DMS114 treated with DMSO at 0.1 percent for 48 hours (cell line): Measurements from ENCODE around the gene ASIC2.

ENCODE experiments used
- DNase-seq: peaks from one replicate; lab custom pipeline; 2025; ENCODE audit not compliant: unreplicated experiment; lab: John Stamatoyannopoulos, UW

ASIC2 gene

DNA sequence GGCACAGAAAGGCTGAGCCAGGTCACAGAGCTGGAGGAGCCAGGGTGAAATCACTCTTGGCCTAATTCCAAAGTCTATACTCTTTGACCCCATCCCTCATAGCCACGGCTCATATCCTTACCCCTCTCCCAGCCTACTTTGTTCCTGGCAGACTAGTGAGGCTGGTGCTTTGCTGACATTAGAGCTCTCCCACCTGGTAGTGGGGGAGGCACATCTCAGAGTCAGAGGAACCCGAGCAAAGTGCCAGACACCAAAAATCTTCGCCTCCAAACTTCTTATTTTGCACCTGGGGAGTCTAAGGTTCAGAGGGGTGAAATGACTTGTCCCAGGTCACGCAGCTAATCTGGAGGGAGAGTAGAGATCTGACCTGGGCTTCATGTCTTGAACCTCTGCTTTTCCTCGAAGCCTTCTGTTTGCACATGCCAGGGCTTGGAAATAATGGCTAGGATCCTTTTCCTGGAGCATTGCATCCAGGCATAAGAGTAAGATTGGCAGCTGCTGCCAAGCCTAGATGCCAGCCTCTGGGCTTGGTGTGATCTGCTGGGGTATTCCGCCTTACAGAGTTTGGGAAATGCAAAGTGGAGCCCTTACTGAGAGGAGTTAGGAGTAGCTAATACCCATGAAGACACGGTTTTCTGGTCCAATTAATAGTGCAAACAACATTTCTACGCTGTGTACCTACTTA lies 174.6 kb downstream of the ASIC2 start:
- no peak for DNase-seq

DNA sequence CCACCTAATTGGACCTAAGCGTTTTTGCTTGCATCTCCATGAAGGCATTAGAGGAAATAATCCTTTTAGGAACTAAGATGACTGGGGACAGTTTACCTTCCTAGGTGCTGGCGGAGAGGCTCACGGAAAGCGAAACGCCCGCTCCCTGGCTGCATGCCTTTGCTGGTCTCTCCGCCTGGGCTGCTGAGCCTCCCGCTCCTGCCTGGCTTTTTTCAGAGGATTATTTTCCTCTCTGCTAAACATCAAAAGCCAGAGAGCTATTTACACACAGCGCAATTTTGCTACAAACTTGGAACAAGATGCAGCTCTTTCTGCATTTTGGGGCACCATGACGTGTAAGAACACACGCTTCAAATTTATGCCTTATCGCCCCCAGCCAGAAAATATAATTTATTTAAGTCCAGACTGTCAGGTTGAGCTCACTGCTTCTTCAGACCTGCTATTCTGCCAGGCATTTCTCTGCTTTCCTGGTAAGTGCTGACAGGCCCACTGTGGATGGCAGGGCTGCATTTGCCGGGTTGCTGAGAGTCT lies 177.0 kb downstream of the ASIC2 start:
- no peak for DNase-seq

DNA sequence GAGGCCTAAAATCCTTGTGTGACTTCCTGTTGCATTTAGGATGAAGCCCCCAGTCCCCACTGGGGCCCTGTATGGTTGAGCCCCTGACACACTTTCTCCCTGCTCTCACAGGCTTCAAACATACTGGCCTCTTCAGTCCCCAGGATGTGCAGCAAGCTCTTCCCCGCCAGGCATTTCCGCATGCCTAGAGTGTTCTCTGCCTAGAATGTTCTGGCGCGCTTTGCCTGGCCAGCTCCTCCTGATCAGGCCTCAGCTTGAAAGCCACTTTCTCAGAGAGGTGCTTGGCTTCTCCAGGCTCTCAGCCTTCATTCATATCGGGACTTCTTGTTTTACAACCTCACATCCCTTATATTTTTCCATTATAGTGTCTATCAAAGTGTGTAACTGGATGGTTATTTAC lies 177.7 kb downstream of the ASIC2 start:
- no peak for DNase-seq

DNA sequence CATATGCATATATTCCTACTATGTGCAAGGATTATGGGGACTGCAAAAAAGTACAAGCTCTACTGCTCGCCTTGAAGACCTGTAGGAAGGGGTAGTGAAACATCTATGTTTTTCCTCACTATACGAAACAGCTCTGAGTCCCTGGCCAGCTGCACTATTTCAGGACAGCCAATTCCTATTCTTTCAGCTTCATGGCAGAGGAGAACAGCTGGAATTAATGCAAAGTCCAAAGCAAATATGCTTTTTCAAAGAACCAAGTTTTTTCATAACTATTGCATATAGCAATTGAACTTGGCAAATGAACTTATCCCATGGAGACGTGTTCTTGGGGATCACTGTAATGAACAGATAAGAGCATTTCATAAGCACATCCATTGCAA lies 179.1 kb downstream of the ASIC2 start:
- DNase-seq, result no peak

DNA sequence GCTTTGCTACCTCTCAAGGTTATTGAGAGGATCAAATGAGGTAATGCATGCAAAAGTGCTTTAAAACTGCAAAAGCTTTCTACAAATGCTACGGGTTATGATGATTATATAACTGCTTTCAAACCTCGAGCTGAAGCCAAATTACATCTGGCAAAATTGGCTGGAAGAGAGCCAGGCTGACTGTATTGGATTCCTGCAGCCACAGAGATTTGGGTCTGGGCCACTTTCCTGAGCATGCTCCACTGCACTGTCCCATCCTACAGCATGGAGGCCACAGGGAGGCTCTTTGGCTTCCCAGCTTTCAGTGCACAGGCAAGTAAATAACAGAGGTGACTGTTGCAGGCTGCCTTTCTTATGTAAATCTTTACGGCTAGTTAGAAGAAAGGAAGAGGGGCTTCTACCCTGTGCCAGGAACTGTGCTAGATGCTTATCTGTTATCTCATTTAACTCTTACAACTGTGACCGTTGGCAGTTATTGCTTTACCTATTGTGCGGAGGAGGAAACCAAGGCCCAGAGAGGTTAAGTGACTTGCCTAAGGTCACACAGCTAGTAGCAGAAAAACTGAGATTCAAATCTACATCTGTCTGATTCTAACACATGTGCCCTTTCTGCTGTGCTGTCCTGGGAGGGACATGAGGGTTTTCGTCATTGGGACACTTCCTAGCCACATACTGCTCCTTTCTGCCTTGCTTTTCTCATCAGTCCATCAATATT lies 179.7 kb downstream of the ASIC2 start:
- DNase-seq, result no peak

DNA sequence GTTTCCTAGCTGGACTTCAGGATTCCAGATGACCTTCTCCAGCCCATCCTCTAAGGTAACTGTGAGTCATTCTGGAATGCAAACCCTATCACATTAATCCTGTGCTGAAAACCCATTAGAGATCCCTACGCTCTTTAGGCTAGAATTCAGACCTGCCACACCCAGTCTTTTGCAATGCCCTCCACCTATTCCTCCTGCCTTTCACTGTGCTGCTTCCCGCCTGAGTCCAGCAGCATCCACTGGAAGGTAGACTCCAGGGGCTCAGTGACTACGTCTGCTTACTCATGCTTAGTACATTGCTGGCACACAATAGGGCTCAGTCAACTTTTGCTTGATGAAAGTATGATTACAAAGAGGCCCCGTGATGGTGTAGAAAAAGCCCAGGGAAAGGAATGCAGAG lies 180.3 kb downstream of the ASIC2 start:
- DNase-seq, result no peak

DNA sequence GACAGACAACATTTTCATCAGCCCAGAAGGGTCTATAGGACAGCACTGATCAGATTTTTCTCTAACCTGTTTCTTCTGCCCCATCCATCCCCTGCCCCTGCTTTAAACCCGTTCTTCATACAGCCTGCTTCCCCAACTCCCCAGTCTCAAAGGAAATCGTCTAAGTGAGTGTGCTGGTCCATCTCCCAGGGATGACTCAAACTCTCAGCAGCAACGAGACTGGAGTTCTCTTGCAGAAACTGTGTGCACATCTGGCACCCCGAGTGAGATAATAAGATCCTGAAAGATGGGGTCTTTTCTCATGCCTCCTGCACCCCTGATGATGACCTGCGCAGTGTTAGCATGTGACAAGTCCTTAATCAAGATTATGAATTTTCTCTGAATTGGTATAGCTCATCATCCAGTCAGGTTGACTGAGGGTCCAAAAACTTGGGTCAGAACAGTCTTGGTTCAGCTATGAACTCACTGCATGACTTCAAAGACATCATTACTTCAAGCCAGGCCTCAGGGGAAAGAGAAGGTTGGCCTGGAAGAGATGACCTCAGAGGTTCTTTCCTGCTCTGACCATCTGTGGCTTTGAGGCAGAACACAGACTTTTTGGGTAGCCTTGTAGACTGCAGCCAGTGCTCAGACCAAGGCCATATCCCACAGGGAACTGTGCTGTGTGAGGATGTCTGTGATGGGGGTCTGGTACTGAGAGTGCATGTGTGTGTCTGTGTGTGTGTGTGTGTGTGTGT lies 183.6 kb downstream of the ASIC2 start:
- DNase-seq, result no peak

DNA sequence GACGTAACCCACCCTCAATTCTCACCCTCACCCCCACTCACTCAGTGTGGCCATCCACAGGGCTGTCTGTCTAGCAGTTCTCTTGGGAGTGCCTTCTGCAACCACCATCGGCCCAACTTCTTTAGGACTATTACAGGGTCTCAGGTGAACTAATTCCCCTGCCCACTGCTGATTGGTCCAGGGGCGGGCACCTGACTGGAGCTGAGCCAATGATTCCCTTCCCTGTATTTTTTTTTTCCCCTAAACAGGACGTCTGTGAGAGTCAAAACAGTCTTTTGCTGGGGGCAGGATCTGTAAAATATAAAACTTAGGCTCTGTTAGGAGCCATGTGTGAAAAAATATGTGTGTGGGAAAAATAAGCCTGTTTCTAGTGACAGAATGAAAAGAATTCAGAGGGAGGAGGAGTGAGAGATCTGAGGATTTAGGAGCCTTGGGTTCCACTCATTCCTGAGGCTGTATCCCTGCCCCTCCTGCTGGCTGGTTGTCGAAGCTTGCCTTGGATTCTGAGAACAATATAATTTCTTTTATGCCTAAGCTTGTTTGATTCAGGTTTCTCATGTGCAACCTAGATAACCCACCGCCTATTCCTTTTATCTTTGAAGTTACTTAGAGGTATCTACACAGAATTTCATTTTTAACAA lies 186.4 kb downstream of the ASIC2 start:
- no peak for DNase-seq

DNA sequence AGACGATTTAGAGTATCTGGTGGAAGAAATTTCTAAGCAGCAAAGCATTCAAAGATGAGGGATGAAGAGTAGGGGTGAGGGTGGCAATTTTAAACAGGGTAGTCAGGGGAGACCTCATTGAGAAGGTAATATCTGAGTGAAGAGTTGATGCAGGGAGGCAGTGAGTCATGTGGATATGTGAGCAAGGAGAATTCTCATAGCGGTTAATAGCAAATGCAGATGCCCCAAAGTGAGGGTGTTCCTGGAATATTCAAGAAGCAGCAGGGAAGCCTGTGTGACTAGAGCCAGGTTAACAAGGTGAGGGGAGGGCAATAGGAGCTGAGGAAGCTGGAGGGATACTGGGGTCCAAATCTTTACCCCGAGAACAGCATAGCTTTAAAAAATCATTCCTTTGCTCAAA lies 187.2 kb downstream of the ASIC2 start:
- no peak for DNase-seq

DNA sequence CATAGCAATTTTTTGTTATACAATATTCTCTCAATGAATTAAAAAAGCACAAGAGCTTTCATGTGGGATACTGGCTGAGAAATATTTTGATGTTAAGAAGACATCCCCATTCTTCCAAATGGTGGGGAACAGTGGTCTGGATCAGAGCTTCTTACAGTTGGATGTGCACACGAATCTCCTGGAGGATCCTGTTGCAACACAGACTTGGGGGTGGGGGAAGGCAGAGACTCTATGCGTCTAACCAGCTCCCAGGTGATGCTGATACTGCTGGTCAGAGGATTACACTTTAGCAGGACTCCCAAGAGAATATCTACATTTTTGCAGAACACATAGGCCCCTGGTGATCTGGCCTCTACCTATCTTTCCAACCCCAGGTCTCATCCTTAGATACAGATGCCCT lies 193.2 kb downstream of the ASIC2 start:
- no peak for DNase-seq

DNA sequence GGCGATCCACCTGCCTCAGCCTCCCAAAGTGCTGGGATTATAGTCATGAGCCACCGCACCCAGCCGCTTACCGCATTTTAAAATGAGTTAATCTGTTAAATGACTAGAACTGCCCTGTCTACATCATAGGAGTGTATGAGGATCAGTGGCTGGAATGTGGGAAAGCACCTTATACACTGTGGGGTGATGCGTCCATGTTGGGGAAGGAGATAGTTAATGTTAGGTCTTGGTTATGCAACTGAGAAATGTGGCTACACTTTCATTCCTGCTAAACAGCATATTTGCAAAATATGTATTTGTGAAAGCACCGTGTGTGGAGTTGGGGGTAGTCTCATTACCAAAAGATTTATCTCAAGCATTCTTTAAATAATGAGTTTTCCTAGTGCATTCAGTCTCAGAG lies 193.8 kb downstream of the ASIC2 start:
- DNase-seq, result no peak

DNA sequence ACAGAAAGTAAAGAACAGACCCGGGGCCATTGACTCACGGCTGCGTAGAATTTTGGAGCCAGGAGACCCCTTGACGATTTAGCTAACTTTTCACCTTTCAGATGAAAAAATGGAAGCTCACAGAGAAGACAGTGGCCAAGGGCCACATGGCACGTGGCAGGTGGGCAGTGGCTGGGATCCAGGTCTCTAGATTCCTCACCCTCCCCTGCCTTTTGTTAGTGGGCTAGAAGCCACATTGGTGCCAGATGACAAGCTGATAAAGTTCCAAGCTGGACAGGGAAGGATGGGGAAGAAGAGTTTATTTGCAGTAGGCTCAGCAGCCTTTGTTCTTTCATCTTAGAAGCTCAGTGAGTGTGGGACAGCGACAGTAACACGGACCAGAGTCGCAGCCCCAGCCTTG lies 195.7 kb downstream of the ASIC2 start:
- no peak for DNase-seq

DNA sequence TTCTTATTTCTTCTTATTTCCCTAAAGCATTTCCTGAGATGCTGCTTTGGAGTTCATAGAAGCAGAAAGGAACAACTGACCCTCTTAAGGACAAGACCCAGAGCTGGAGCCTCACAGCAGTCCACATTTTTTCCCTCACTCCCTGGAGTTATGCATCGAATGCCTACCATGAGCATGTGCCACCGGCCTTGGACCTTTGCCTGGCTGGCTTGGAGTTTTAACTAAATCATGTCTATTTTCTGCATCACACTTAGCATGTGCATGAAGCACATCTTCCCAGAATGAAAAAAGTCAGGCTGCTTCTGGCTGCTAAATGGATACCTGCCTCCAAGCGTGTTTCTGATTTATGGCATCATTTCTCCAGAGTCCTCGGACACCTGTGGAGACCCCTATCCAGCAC lies 196.9 kb downstream of the ASIC2 start:
- DNase-seq, result no peak

DNA sequence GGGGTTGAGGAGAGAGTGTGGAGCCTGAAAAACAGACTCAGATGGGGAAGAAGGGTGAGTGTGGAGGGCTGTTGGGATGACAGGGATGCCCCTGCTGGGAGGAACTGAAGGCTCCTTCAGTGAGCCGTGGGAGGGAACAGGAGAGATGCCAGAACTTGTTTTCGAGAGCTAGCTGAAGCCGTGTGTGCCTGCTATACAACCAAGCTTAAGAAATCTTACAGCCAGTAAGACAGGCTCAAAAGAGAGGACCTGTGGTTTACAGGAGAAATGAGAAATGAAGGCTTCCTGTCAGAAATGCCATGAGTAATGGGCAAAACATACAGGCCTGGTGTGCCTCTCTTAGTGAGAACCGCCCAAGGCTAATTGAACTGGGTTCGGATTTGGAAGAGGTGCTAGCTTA lies 201.8 kb downstream of the ASIC2 start:
- no peak for DNase-seq

DNA sequence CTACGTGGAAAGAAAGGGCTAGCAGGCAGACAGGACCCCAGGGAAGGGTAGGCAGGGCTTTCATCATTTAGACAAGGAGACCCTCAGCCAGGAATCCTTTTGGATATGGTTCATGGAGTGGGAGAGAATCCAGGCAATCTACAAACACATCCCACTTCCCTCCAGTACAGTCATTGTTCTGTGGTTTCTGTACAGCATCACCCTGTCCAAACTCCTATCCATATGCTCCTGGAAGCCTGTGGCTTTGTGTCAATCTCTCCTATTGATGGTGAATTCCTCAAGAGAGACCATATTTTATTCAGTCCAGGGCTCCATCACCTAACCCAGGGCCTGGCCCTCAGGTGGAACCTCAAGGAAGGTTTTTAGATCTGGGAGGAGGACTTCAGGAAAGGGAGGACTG lies 202.3 kb downstream of the ASIC2 start:
- DNase-seq, result no peak

DNA sequence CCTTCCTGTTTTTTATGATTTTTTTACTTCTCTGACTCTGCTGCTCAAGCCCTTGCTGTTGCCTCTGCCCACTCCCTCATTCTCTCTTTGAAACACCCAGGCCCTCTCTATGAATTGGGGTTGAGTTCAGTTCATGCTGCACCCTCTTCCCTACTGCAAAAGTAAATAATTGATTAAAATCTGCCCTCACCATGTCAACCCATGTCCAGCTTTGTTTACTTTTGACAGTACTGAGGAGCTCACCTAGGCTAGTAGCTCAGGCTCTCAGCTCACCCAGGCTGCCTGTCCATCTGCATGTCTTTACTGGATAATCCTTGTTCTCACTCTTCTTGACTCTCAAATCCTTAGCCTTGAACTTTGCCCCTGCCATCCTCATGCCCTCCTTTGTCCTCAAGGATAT lies 206.2 kb downstream of the ASIC2 start:
- DNase-seq, result no peak

DNA sequence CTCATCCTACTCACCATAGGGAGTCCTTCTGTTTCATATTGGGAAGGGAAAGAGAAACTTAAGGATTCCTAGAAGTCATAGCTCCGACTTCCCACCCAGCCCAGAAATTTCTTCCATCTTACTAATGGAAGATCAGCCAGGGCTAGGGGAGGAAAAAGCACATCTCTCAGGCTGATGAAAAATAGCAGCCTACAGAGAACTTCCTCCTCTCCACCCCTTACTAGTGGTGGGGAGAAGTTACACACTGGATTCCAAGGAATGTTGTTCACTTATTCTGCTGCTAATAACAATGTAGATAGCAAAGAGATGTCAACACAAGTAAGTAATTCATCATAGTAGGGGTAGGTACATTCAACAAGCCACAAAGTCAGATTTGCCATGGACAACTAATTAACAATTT lies 207.1 kb downstream of the ASIC2 start:
- DNase-seq, result no peak

DNA sequence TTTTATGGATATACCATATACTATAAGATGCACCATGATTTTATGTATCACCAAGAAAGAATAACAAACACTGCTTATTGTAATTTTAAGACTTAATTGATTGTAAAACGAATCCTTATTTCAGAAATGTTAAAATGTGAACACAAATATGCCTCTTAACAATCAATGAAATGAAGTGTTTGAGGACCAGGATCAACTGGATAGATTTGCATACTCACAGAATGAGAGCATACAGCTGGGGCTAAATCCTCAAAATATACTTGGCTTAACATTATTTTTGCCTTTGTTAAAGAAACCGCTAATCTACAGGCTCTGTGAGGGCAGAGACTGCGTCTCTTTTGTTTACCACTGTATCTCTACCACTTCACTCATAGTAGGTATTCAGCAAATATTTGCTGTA lies 207.8 kb downstream of the ASIC2 start:
- DNase-seq, result no peak

DNA sequence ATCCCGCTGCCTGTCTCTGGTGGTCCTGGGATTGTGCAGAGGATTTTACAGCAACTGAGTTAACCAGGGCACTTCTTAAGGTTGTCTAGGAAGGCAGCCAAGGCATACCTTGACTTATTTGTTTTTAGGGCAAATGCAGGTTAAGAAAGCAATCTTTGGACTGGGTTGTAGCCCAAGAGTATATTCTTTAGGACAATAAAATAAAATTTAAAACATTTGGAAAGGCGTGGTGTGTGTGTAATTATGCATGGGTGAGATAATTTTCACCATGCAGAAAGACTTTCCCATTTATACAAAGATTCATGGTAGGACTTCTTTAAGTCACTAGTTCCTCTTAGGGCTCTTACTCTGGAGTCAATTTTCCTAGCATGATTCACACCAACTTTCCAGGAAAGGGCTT lies 208.3 kb downstream of the ASIC2 start:
- DNase-seq, result no peak

DNA sequence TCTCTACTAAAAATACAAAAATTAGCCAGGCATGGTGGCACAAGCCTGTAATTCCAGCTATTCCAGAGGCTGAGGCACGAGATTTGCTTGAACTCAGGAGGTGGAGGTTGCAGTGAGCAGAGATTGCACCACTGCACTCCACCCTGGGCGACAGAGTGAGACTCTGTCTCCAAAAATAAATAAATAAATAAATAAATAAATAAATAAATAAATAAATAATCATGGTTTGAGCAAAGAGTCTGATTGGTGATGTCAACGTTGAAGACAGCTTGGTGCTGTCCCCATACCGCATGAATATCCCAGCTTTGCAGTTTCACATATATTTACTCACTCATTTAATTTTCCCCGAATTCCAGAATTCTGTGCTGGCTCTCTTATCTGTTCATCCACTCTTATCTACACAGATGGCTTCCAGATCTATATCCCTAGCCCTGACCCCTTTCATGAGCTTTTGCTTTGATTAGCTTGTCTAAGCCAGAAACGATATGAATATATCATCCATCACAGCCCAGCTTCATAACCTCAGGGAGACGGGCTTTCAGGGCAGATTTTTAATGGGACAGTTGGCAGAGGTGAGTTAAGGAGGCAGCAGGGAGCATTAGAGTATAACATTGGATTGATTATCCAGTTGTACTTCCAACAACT lies 210.4 kb downstream of the ASIC2 start:
- DNase-seq, result no peak

DNA sequence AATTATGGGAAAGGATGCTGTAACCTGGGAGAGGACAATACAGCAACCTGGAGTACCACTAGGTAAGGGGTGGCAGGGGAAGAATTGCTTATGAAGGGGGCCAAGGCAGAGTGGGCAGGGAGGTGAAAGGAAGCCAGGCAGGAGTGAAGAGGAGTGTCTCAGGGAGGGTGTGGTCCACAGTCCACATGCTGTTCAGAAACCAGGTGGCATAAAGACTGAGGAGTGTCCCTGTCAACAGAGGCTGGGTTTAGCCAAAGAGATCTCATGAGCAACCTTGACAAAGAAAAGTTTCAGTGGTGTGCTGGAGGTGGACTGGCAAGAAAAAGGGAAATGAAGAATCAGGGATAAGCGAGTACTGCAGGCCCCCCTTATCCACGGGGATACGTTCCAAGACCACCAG lies 213.0 kb downstream of the ASIC2 start:
- DNase-seq, result no peak
